G401 (cell line): ENCODE measurements around the gene TRIM71. TPM values are rescaled to one million over a fixed set of nuclear protein-coding genes. Genes with fewer than 3 reads are reported as not detected.
"Not testable (repeated sequence)": the region's sequence is repeated elsewhere in the genome, so short reads cannot be mapped to it uniquely, and the experiment has no call there.

ENCODE experiments used
- DNase-seq: peaks from one replicate; pipeline ENCODE4 v3.0.0-alpha.2; 2015; ENCODE audit warnings: low spot score
- in situ Hi-C: cut with HindIII; loops from 2 replicates; pipeline ENCODE4 v1.10.0; 2016; ENCODE audit warnings: low sequenced_read_pairs, mixed read lengths
- total RNA-seq: library from RNA; depleted of rRNA; stranded (reverse); fragments of >200 nt; shearing (Covaris generic); gene quantifications from 2 replicates; pipeline ENCODE4 v1.2.3, GENCODE V29; 2014

The TRIM71 gene
- total RNA-seq, 1 experiment from 2014 or later, result 28.0 TPM

DNA sequence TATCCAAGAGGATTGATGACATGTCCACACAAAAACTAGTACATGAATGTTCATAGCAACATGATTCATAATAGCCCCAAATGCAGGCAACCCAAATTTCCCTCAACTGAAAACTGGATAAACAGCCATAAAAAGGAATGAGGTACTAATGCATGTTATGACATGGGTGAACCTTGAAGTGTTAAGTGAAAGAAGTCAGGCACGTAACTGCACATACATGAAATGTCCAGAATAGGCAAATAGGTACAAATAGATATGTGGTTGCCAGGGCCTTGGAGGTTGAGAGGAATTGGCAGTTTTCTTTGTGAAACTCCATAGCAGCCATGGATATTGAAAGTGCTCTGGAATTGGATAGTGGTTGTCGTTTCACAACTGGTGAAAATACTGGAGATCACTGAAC, 81.5 kb downstream of the TRIM71 start:
- in situ Hi-C loops, result no loop called here
- DNase-seq, result no peak

DNA sequence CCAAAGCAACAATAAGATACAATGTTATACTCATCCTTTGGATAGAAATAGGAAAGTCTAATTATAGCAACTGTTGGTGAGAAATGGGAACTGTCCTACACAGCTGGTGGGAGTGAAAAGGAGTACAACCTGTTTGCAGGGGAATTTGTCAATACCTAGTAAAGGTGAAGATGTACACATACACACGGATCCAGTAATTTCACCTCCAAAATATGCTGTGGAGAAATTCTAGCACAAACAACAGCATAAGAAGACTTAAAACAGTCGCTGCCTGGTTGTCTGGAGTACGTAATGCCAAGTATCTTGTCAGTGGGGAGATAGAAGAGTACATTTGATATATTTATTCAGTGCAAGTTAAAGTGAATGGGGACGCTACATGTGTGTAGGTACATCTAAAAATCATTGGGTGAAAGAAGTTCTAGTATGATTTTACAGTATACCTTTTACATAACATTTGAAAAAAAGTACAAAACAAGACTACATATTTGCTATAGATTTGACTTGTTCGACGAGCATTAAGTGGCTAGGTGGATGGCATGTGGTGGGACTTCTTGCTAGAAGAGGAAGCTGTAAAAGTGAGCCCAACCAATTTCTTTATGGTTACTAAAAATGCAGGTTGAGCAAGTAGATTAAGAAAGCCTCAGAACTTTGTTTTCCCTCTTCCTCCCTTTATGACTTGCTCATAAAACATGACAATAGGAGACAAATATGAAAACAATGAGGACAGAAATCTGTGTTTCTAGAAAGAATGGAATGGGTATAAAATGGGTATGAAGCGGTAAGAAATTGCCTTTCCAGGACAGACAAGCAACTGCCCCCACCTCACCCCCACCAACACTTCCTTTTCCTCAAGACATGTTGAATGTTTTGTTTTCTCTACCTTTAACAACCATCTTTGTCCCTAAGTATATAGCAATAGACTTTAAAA, 83.5 kb downstream of the TRIM71 start:
- in situ Hi-C loops, result no loop called here
- no peak for DNase-seq

DNA sequence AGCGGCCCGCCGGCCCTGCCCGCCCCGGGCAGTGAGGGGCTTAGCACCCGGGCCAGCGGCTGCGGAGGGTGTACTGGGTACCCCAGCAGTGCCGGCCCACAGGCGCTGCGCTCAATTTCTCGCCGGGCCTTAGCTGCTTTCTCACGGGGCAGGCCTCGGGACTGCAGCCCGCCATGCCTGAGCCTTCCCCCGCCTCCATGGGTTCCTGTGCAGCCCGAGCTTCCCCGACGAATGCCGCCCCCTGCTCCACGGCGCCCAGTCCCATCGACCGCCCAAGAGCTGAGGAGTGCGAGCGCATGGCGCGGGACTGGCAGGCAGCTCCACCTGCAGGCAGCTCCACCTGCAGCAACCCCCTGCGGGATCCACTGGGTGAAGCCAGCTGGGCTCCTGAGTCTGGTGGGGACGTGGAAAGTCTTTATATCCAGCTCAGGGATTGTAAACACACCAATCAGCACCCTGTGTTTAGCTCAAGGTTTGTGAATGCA, 85.1 kb downstream of the TRIM71 start:
- in situ Hi-C loops, DNase-seq: not testable (repeated sequence)

- in situ Hi-C loops, result no loop called here
- no peak for DNase-seq
Observed at GRCh38 chr3:32903953-32904352, 86.2 kb downstream of the TRIM71 start.

GRCh38 chr3:32909999-32910398, 92.2 kb downstream of the TRIM71 start:
- in situ Hi-C loops, result no loop called here
- DNase-seq, result no peak

GRCh38 chr3:32910954-32911353, 93.2 kb downstream of the TRIM71 start:
- DNase-seq, result no peak
- in situ Hi-C loops, result no loop called here

DNA sequence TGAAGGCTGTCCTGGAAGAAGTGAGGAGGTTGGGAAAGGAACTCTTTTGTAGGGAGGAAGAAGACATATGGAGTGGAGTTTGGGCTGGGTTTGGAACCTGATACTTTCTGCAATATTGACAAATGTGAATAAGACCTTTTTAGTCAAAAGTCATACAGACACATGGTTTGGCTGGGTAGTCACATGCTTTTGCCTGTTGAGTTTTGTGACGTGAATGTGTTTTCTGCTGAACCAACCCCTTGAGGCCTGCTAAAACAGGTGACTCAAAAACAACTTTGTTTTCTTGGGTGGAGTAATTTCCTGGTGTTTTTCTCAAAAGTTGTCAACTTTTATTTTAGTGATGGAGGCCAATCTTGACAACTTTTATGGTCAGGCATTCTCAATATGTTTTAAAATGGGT, 94.2 kb downstream of the TRIM71 start:
- DNase-seq, result no peak
- in situ Hi-C loops, result no loop called here

GRCh38 chr3:32913790-32914446, 96.1 kb downstream of the TRIM71 start:
- in situ Hi-C loops, result no loop called here
- DNase-seq, result no peak

DNA sequence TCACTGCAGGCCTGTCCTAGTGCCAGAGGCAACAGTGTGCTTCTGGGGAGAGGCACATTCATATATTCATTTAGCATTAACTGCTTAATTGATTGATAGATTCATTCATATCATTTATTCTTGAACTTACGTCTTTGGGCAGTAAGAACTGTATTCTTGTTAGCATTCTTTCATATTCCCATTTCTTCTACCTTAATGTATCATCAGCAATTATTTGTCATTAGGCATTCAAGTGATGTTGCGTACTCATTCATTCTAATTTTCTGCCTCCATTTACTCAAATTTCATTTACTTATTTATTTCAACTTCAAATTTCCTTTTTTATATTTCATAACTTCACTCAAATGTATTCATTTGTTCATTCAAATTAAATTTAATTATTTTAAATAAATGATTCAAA, 102.1 kb downstream of the TRIM71 start:
- DNase-seq, result no peak
- in situ Hi-C loops, result no loop called here

DNA sequence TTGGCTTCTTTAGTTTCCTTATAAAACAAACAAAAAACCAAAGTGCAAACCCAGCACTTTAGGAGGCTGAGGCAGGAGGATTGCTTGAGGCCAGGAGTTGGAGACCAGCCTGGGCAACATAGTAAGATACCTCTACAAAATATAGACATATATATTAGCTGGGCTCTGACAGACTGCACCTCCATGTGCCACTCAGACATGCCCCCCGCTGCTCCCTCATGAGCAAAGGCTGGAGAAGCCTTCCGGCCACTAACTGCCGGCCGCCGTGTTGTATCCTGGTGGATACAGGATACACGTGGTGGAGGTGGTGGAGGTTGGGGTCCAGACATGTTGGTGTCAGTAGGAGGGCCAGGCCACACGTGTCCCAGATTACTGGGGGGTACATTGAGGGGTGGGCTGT, 104.3 kb downstream of the TRIM71 start:
- DNase-seq, result no peak
- in situ Hi-C loops, result no loop called here

DNA sequence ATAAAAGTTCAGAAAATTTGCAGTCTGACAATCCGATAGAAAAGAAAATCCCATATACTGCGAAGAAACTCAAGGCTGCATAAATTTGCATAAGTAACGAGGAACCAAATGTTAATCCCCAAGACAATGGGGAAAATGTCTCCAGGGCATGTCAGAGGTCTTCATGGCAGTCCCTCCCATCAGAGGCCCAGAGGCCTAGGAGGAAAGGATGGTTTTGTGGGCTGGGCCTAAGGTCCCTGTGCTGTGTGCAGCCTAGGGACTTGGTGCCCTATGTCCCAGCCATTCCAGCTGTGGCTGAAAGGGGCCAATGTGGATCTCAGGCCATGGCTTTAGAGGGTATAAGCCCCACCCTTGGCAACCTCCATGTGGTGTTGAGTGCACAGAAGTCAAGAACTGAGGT, 112.4 kb downstream of the TRIM71 start:
- DNase-seq, result no peak
- in situ Hi-C loops, result no loop called here

- DNase-seq, in situ Hi-C loops: not testable (repeated sequence)
Observed at GRCh38 chr3:32931273-32931672, 113.5 kb downstream of the TRIM71 start.

DNA sequence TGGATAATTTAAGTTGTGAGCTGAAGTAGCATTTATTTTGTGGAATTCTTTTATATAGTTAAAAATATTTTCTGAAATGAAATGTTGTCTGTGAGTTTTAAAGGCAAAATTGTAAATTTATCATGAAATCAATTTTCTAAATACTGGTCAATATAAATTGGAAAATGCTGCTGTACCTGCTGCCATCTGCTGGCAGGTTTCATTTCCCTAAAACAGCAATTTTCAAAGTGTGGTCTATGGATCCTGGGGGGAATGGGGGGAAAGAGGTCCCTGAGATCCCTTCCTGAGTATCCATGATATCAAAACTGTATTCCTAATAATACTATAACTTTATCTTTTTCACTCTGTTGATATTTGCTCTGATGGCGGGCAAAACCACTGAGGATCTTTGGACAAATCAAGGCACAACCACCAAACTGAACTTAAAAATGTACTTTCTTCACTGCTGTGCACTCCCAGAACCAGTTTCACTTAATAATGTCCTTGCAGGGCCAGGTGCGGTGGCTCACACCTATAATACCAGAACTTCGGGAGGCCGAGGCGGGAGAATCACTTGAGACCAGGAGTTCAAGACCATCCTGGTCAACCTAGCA, 116.4 kb downstream of the TRIM71 start:
- peak; percentile 8 for DNase-seq
- in situ Hi-C loops, result no loop called here

DNA sequence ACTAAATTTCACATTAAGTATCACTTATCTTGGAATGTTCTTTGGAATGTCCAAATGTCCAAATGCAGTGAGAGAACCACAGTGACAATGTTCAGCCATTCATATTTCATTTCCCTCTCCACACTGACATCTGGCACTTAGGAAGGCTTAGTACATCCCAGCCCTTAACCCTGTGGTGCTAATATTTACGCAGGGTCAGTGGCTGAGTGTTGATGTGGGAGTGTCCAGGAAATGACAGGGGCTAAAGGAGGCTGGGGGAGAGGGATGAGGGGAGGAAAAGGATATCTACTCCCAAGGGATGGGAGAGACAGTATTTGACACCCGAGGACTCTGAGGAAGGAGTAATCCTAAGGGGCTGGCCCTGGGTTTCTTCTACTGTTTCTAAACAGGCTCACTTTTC, 119.5 kb downstream of the TRIM71 start:
- in situ Hi-C loops, result no loop called here
- DNase-seq, result no peak

DNA sequence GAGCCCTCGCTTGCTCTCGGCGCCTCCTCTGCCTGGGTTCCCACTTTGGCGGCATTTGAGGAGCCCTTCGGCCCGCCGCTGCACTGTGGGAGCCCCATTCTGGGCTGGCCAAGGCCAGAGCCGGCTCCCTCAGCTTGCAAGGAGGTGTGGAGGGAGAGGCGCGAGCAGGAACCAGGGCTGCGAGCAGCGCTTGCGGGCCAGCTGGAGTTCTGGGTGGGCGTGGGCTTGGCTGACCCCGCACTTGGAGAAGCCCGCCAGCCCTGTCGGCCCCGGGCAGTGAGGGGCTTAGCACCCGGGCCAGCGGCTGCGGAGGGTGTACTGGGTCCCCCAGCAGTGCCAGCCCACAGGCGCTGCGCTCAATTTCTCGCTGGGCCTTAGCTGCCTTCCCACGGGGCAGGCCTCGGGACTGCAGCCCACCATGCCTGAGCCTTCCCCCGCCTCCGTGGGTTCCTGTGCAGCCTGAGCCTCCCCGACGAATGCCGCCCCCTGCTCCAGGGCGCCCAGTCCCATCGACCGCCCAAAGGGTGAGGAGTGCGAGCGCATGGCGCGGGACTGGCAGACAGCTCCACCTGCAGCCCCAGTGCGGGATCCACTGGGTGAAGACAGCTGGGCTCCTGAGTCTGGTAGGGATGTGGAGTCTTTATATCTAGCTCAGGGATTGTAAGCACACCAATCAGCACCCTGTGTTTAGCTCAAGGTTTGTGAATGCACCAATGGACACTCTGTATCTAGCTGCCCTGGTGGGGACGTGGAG, 121.9 kb downstream of the TRIM71 start:
- in situ Hi-C loops, DNase-seq: not testable (repeated sequence)

DNA sequence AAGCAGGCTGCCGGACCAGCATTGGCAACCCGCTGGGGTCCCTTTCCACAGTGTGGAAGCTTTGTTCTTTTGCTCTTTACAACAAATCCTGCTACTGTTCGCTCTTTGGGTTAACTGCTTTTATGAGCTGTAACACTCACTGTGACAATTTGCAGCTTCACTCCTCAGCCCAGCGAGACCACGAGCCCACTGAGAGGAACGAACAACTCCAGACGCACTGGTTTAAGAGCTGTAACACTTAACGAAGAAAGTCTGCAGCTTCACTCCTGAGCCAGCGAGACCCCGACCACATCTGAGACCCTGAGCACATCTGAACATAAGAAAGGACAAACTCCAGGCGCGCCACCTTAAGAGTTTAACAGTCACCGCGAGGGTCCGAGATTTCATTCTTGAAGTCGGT, 122.9 kb downstream of the TRIM71 start:
- DNase-seq, result no peak
- in situ Hi-C loops, result no loop called here

DNA sequence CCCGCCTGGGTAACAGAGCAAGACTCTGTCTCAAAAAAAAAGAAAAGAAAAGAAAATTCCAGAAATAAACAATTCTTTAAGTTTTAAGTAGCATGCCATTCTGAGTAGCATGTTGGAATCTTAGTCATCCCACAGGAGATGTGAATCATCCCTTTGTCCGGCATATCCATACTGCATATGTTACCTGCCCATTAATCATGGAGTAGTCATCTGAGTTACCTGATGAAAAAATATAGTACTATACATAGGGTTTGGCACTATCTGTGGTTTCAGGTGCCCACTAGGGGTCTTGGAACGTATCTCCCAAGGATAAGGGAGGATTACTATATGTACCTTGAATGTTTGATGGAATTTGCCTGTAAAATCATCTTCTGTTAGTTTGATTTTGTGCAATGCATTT, 127.3 kb downstream of the TRIM71 start:
- in situ Hi-C loops, result no loop called here
- no peak for DNase-seq

- DNase-seq, in situ Hi-C loops: not testable (repeated sequence)
Observed at GRCh38 chr3:32945598-32945997, 127.8 kb downstream of the TRIM71 start.

GRCh38 chr3:32946973-32947788, 129.4 kb downstream of the TRIM71 start:
- no peak for DNase-seq
- in situ Hi-C loops, result no loop called here
